BE2C (cell line): ENCODE measurements around the gene GTF3C6.

Experiments used
- DNase-seq: peaks from one replicate; pipeline ENCODE4 v3.0.0-alpha.2; 2020
- H3K27me3 ChIP-seq: fragments of 250-450 bp; sonication (Bioruptor Pico); 2 replicates; pipeline ENCODE4 v1.5.1; 2020; ENCODE audit warnings: mild to moderate bottlenecking
- H3K36me3 ChIP-seq: fragments of 250-450 bp; sonication (Bioruptor Pico); 2 replicates; pipeline ENCODE4 v1.5.1; 2020; ENCODE audit warnings: mild to moderate bottlenecking
- H3K4me1 ChIP-seq: fragments of 250-450 bp; sonication (Bioruptor Pico); 2 replicates; pipeline ENCODE4 v1.5.1; 2020
- H3K4me3 ChIP-seq: 2 replicates; pipeline ENCODE4 v1.5.1; 2011; ENCODE audit warnings: low read depth, low read length
- H3K9me3 ChIP-seq: fragments of 250-450 bp; sonication (Bioruptor Pico); 2 replicates; pipeline ENCODE4 v1.5.1; 2020
- CTCF ChIP-seq: IDR thresholded peaks from 2 replicates; pipeline ENCODE4 v1.5.1; 2012; ENCODE audit warnings: mild to moderate bottlenecking, low read depth, low read length

GTF3C6 gene

GRCh38 chr6:110939429-110940200 is 18.9 kb upstream of the GTF3C6 start:
- TF ChIP-seq CTCF: no peak
- no peak for DNase-seq
- Histone ChIP-seq H3K9me3 (no peaks in the 10 kb centered on the region), H3K4me1 (no peaks in the 10 kb centered on the region), H3K4me3 (no peak overlapping the region), H3K36me3 (no peaks in the 10 kb centered on the region), H3K27me3 (no peaks in the 10 kb centered on the region)

GRCh38 chr6:110944681-110945151 is 13.8 kb upstream of the GTF3C6 start:
- Histone ChIP-seq H3K9me3 (no peaks in the 10 kb centered on the region), H3K36me3 (no peaks in the 10 kb centered on the region), H3K27me3 (no peaks in the 10 kb centered on the region), H3K4me3 (no peak overlapping the region), H3K4me1 (no peaks in the 10 kb centered on the region)
- no peak for TF ChIP-seq CTCF
- no peak for DNase-seq

- Histone ChIP-seq H3K36me3 (no peaks in the 10 kb centered on the region), H3K9me3 (no peaks in the 10 kb centered on the region), H3K4me1 (no peaks in the 10 kb centered on the region), H3K4me3 (no peak overlapping the region), H3K27me3 (no peaks in the 10 kb centered on the region)
- no peak for TF ChIP-seq CTCF
- DNase-seq: no peak
Observed at GRCh38 chr6:110946498-110946897, 12.0 kb upstream of the GTF3C6 start.

- no peaks in the 10 kb centered on the region for H3K36me3 ChIP-seq
- no peaks in the 10 kb centered on the region for H3K27me3 ChIP-seq
- no peaks in the 10 kb centered on the region for H3K4me1 ChIP-seq
- no peak overlapping the region for H3K4me3 ChIP-seq
- peak; percentile 38; the same call in 1 of the 2 replicates for TF ChIP-seq CTCF
- H3K9me3 ChIP-seq: no peaks in the 10 kb centered on the region
- no peak for DNase-seq
Observed at GRCh38 chr6:110949679-110950285, 8.7 kb upstream of the GTF3C6 start.

GRCh38 chr6:110950440-110950839 is 8.1 kb upstream of the GTF3C6 start:
- TF ChIP-seq CTCF: no peak
- Histone ChIP-seq H3K4me3 (no peak overlapping the region), H3K9me3 (no peaks in the 10 kb centered on the region), H3K36me3 (no peaks in the 10 kb centered on the region), H3K4me1 (no peaks in the 10 kb centered on the region), H3K27me3 (no peaks in the 10 kb centered on the region)
- no peak for DNase-seq

GRCh38 chr6:110951008-110951407 is 7.5 kb upstream of the GTF3C6 start:
- Histone ChIP-seq H3K4me1 (no peaks in the 10 kb centered on the region), H3K36me3 (no peaks in the 10 kb centered on the region), H3K27me3 (no peaks in the 10 kb centered on the region), H3K9me3 (no peaks in the 10 kb centered on the region), H3K4me3 (no peak overlapping the region)
- no peak for DNase-seq
- no peak for TF ChIP-seq CTCF
